Measurements from ENCODE around the gene SSNA1.

SSNA1 gene, protein sequence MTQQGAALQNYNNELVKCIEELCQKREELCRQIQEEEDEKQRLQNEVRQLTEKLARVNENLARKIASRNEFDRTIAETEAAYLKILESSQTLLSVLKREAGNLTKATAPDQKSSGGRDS

GRCh38 chr9:137188490-137189296 lies at the start of gene SSNA1, which contains the start of gene ANAPC2:
SSNA1 (plus strand) TSS chr9:137188676; CDS start chr9:137188727, 51 bp downstream.
ANAPC2 (minus strand) TSS chr9:137188560; CDS start chr9:137188532, 28 bp downstream.
- DNase-seq, result peak; percentile 97

DNA sequence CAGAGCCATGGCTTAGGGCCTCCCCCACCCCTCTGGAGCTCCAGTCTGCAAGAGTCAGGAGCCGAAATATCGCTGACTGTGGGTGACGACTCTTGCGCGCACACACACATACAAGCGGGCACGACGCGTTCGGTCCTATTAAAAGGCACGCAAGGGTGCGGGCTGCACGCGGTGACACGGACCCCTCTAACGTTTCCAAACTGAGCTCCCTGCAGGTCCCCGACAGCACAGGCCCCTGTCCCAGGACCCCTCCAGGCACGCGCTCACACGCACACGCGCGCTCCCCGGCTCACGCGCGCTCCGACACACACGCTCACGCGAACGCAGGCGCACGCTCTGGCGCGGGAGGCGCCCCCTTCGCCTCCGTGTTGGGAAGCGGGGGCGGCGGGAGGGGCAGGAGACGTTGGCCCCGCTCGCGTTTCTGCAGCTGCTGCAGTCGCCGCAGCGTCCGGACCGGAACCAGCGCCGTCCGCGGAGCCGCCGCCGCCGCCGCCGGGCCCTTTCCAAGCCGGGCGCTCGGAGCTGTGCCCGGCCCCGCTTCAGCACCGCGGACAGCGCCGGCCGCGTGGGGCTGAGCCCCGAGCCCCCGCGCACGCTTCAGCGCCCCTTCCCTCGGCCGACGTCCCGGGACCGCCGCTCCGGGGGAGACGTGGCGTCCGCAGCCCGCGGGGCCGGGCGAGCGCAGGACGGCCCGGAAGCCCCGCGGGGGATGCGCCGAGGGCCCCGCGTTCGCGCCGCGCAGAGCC lies 49.6 kb upstream of the SSNA1 start, which contains the start of gene GRIN1:
GRIN1 (plus strand) TSS at position 433 of the 746 bp plus-strand sequence. CDS start 333 bp downstream, outside the sequence.
- DNase-seq, result no peak

DNA sequence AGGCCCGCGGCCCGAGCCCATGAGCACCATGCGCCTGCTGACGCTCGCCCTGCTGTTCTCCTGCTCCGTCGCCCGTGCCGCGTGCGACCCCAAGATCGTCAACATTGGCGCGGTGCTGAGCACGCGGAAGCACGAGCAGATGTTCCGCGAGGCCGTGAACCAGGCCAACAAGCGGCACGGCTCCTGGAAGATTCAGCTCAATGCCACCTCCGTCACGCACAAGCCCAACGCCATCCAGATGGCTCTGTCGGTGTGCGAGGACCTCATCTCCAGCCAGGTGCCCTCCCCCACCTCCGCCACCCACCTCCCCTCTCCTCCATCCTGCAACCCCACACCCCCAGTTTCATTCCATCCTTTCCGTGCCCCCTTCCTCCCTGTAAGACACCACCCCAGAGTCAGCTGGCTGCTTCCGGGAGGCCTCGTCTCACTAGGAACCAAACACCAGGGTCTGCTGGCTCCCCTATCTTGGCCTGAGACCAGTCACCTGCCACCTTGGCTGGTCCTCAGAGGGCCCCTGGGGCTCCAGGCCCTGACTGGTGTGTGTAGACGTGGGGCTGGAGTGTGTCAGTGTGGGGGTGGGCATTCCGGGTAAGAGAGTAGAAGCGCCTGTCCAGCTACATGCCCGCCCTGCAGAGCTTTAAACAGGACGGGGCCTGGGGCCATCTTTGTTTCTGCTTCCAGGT lies 48.9 kb upstream of the SSNA1 start:
- DNase-seq, result no peak

GRCh38 chr9:137140151-137141012 lies 48.1 kb upstream of the SSNA1 start:
- DNase-seq, result no peak

- no peak for DNase-seq
Observed at GRCh38 chr9:137141050-137141810, 47.2 kb upstream of the SSNA1 start.

DNA sequence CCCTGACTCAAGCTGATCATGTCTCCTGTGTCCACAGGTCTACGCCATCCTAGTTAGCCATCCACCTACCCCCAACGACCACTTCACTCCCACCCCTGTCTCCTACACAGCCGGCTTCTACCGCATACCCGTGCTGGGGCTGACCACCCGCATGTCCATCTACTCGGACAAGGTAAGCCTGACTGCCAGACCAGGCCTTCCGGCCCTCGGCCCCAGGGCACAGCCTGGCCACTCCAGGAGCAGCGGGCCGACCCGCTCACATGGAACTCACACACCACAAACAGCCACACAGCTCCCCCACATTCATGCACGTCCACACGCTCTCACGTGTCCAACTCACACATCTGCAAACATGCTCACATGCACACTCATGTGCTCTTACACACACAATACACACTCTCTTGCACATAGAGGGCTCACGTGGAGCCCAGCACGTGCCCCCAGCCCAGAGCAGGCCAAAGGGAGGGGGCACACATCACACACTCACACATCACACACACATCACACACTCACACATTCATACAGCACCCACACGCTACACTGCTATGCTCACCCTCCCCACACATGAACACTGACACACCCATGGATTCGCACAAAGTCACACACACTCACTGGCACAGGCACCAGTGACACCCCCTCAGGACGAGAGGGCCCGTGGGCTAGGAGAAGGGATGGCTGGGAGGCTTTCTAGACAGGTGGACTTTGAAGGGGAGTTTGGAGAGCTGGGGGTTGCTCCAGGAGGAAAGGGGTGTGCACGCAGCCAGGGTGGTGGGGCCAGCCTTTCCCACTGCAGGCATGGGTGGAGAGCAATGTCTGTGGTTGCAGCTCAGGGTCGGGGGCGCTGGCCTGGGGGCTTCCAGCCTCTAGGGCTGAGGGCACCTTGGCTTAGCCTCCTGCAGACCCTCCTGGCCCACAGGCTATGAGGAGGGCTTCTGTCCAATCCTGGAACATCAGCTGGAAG lies 46.2 kb upstream of the SSNA1 start:
- DNase-seq, result no peak

GRCh38 chr9:137143459-137143858 lies 45.0 kb upstream of the SSNA1 start:
- no peak for DNase-seq

DNA sequence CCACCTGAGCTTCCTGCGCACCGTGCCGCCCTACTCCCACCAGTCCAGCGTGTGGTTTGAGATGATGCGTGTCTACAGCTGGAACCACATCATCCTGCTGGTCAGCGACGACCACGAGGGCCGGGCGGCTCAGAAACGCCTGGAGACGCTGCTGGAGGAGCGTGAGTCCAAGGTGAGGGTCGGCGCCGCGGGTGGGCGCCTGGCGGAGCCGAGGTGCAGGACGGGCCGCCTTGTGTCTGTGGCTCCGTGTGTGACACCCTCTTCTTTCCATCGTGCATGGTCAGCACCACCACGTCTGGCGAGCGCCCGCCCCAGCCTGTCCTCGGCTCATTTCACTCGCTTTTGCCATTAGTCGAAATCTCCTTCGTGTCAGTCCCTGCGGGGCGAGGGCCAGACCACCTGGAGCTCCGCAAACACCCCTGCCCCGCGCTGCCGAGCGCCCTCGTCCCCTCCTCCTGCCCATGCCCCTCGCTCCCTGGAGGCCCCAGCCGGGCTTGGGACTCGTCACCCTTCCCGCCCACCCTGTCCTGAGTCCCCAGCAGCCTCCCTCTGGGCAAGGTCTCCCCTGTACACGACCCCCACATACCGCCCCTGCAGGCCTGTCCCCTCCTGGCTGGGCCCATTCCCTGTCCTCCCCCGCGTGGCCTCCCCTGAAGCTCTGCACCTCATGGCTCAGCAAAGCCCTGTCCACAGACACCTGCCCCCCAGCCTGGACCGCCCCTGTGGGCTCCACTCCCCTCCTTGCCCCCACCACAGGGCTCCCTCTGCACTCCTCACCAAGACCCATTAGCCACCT lies 42.5 kb upstream of the SSNA1 start:
- DNase-seq, result no peak

DNA sequence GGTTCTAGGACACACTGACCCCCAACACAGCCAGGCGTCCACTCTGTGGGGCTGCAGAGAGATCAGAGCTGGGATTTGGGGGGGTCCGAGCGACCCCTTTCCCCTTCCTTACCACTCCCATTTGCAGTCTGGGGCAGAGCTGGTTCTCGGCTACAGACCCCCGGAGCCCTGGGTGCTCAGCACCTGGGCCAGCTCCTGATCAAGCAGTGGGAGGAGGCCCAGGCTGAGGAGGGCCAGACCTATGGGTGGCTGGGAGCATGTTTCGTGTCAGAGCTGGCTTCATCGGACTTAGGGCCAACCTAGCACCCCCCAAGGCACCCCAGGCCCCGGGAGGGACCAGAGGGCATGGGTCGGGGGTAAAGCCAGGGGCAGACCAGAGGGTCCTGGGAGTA lies 42.0 kb upstream of the SSNA1 start:
- DNase-seq, result no peak

- no peak for DNase-seq
Observed at GRCh38 chr9:137147091-137147792, 41.2 kb upstream of the SSNA1 start.

GRCh38 chr9:137147793-137148160 lies 40.7 kb upstream of the SSNA1 start:
- DNase-seq, result no peak

GRCh38 chr9:137148242-137148641 lies 40.2 kb upstream of the SSNA1 start:
- no peak for DNase-seq

- DNase-seq, result no peak
Observed at GRCh38 chr9:137148661-137149060, 39.8 kb upstream of the SSNA1 start.

DNA sequence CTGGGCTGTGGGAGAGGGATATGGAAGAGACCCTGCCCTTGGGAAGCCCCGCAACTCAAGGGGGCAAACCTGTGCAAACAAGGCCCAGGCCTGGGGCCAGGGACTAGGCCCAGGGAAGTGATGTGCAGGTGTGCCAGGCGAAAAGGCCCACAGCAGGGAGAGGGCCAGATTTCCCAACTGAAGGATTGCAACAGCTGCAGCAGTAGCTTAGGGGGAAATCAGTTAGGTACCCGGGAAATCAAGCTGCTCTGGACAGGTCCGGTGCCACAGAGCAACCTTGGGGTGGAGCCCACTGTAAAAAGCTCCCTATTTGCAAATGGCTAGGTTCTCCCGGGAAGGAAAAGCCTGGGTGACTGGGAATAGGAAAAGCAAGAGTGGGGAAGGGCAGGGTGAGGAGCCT lies 39.1 kb upstream of the SSNA1 start:
- DNase-seq, result no peak

DNA sequence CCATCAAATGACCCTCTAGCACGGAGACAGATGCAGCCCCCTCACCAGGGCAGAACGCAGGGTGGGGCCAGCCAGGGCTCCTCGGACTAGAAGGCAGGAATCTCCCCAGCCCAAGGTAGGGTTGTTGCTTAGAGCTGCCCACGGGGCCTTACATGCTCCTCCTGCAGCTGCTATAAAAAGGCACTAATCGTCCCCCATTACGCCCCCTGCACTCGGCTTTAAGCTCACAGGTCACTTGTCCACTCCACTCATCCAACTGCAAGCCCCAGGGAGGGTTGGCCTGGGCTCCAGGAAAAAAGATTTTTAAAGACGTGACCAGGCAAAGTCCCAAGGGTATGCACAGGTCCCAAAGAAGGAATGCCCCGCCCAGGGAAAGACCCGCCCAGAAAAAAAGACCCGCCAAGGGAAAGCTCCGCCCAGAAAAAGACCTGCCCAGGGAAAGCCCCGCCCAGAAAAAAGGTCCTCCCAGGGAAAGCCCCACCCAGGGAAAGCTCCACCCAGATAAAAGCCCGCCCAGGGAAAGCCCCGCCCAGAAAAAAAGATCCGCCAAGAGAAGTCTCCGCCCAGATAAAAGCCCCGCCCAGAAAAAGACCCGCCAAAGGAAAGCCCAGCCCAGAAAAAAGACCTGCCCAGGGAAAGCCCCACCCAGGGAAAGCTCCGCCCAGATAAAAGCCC lies 38.4 kb upstream of the SSNA1 start:
- peak; percentile 82 for DNase-seq

- DNase-seq, result peak; percentile 89
Observed at GRCh38 chr9:137150617-137151457, 37.6 kb upstream of the SSNA1 start.

GRCh38 chr9:137152844-137153405 lies 35.6 kb upstream of the SSNA1 start:
- DNase-seq, result no peak
